VCaP (cell line): ENCODE results near the gene PNPLA3.

Experiments
- H3K27ac ChIP-seq: fragments of 450-650 bp; 2 replicates; pipeline ENCODE4 v1.5.1; 2017
- CTCF ChIP-seq: fragments of 450-650 bp; conservative IDR thresholded peaks from 2 replicates; pipeline ENCODE4 v1.5.1; 2017; ENCODE audit warnings: mild to moderate bottlenecking, moderate library complexity

PNPLA3 gene

GRCh38 chr22:43946384-43946667, 22.7 kb downstream of the PNPLA3 start:
- no peak for TF ChIP-seq CTCF
- no peak overlapping the region for H3K27ac ChIP-seq

GRCh38 chr22:43948836-43949406, 25.3 kb downstream of the PNPLA3 start:
- TF ChIP-seq CTCF: no peak
- no peak overlapping the region for H3K27ac ChIP-seq

GRCh38 chr22:43951391-43951790, 27.8 kb downstream of the PNPLA3 start:
- no peak overlapping the region for H3K27ac ChIP-seq
- TF ChIP-seq CTCF: no peak

GRCh38 chr22:43951966-43952365, 28.4 kb downstream of the PNPLA3 start:
- no peak for TF ChIP-seq CTCF
- H3K27ac ChIP-seq: no peak overlapping the region

- TF ChIP-seq CTCF: no peak
- H3K27ac ChIP-seq: peak overlapping the region; percentile 84
Observed at GRCh38 chr22:43953988-43954785, 30.6 kb downstream of the PNPLA3 start.

GRCh38 chr22:43955040-43955882, 31.7 kb downstream of the PNPLA3 start, which contains the start of gene SAMM50:
Gene SAMM50, plus strand, starts transcription at chr22:43955442. Its CDS starts 136 bp downstream, at chr22:43955578.
- no peak for TF ChIP-seq CTCF
- H3K27ac ChIP-seq: peak within 1 kb of the TSS; percentile 84
